C4-2B (cell line): ENCODE measurements around the gene DRC1.
A peak's percentile ranks its signal among the peaks of the same experiment; 100 is the strongest.

ENCODE experiments used
- H3K27ac ChIP-seq: fragments of 450-650 bp; 2 replicates; pipeline ENCODE4 v1.5.1; 2017
- ZFX ChIP-seq: fragments of 450-650 bp; IDR thresholded peaks from 2 replicates; pipeline ENCODE4 v1.6.1; 2017
- TF ChIP-seq, protein P1 (sequence below): fragments of 450-650 bp; conservative IDR thresholded peaks from 2 replicates; pipeline ENCODE4 v1.5.1; 2017; ENCODE audit warnings: mild to moderate bottlenecking

DRC1 gene

DNA sequence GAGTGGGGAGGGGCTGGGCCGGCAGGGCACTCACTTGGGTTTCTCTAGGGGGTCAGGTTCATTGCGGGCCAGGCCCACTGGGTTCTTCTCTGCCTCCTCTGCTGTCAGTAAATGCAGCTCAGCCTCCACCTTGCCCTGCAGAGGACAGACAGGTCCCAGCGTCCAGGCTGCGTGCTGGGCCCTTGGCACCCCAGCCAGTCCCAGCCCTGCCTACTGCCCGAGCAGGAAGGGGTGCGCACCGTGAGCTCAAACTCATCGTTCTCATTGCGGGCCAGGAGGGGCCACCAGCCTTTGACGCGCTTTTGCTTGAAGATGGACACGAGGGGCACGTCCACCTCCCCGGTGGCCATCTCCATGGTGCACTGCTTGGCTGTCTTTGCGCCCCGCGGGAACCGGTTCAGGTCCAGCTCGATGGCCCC, 58.9 kb downstream of the DRC1 start:
- TF ChIP-seq, protein P1, sequence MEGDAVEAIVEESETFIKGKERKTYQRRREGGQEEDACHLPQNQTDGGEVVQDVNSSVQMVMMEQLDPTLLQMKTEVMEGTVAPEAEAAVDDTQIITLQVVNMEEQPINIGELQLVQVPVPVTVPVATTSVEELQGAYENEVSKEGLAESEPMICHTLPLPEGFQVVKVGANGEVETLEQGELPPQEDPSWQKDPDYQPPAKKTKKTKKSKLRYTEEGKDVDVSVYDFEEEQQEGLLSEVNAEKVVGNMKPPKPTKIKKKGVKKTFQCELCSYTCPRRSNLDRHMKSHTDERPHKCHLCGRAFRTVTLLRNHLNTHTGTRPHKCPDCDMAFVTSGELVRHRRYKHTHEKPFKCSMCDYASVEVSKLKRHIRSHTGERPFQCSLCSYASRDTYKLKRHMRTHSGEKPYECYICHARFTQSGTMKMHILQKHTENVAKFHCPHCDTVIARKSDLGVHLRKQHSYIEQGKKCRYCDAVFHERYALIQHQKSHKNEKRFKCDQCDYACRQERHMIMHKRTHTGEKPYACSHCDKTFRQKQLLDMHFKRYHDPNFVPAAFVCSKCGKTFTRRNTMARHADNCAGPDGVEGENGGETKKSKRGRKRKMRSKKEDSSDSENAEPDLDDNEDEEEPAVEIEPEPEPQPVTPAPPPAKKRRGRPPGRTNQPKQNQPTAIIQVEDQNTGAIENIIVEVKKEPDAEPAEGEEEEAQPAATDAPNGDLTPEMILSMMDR, result no peak
- no peak for TF ChIP-seq ZFX
- H3K27ac ChIP-seq, result no peak overlapping the region

GRCh38 chr2:26461601-26462023, 59.9 kb downstream of the DRC1 start:
- no peak overlapping the region for H3K27ac ChIP-seq
- TF ChIP-seq, protein P1, result no peak
- TF ChIP-seq ZFX, result no peak

GRCh38 chr2:26462100-26462499, 60.4 kb downstream of the DRC1 start:
- TF ChIP-seq ZFX, result no peak
- TF ChIP-seq, protein P1, result no peak
- no peak overlapping the region for H3K27ac ChIP-seq

DNA sequence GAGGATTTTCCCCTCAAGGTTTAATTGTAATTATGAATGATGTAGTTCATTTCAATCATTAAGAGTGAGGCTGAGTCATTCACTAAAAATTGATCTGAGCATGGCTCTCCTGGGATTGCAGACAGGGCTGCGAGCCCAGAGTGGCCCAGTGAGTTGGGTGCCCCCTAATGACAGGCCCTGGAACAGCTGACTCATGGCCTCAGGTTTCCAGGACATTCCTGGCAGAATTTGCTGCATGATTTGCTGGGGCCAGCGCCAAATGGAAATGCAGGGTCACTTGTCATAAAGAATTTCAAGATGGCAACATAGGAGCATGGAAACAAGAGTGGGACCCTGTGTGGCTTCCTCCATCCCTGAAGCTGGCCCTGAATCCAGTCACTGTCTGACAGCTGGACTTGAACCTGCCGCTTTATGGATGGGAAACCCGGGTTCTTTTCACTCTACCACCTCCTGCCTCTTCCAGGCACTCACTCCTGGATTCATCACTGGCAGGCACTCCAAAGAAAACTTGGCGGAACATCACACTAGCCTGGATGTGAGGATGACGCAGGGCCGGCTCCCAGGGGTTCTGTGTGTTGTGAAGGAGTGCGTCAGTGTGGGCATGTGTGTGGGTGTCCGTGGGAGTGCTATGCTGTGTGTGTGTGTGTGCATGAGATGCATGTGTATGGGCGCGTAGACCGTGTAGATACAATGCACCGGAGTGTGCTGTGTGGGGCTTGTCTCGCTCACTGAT, 61.0 kb downstream of the DRC1 start:
- no peak for TF ChIP-seq ZFX
- TF ChIP-seq, protein P1, result peak; percentile 67
- no peak overlapping the region for H3K27ac ChIP-seq

- TF ChIP-seq, protein P1, result no peak
- TF ChIP-seq ZFX, result no peak
- no peak overlapping the region for H3K27ac ChIP-seq
These were observed 61.8 kb downstream of the DRC1 start for GRCh38 chr2:26463244-26464192.

DNA sequence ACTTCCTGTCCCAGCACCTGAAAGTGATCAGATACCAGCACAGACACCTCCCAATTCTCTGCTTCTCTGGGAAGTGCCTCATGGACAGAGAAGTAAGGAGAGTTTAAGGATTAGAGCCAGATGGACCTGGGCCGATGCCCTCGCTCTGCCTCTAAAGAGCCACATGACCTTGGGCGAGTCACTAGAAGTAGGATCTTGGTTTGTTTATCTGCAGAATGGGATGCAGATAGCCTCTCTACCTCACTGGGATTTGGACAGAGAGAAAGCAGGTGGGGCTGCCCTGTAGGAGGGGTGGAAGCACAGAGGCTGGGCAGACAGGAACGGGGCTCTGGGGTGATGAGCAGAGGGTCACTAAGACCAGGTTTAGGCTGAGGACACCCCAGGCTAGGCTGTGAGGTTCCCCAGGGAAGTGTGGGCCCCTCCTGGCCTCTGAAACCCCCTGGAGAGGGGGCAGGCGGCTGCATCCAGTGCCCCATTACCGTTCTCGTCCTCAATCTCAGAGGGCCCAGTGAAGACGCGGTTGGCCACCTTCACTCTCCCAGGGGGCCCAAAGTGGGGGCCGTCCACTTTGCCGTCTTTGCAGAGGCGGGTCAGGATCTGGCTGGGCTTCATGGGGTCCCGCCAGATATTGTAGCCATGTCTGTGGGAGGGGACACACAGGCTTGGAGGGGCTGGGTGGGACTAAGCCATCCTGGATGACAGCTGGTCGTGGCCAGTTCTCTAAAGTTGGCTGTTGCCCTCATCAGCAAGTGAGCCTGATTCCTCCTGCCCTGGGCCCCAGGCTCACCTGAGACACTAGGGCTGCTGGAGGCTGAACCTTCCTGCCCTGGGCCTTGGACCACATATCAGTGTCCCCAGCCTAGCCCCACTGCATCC, 62.9 kb downstream of the DRC1 start:
- TF ChIP-seq ZFX, result no peak
- TF ChIP-seq, protein P1, result no peak
- no peak overlapping the region for H3K27ac ChIP-seq
